HEK293T (cell line): ENCODE measurements around the gene SP6.

Experiments used
- FOXM1 ChIP-seq: fragments of 450-650 bp; IDR thresholded peaks from 2 replicates; pipeline ENCODE4 v1.6.1; 2017; ENCODE audit warnings: mild to moderate bottlenecking, borderline replicate concordance
- HDGF ChIP-seq: fragments of 450-650 bp; IDR thresholded peaks from 2 replicates; pipeline ENCODE4 v1.6.1; 2017; ENCODE audit warnings: antibody characterized with exemption, borderline replicate concordance

- TF ChIP-seq HDGF (no peak), FOXM1 (no peak)
Measured at GRCh38 chr17:47834756-47835155, 16.2 kb downstream of the SP6 start.
